Stomach (tissue), 9 donors: ENCODE measurements around the gene TKTL1. TPM values are rescaled to one million over a fixed set of nuclear protein-coding genes. Genes with fewer than 3 reads are reported as not detected.

Experiments used
- DNase-seq, 2 donors: peaks; one replicate each; pipeline versions ENCODE4 v3.0.0 to v3.0.0-alpha.2; 2013 to 2019
- H3K27ac ChIP-seq, 5 donors: fragments of 200-600 bp in 4 of 5; sonication (generic) in 4 of 5; one replicate each; pipeline ENCODE4 v1.5.1; 2013 to 2019; ENCODE audit warnings: mild to moderate bottlenecking in 1 of 5, moderate library complexity in 1 of 5
- H3K27me3 ChIP-seq, 3 donors: fragments of 200-600 bp; sonication (generic); one replicate each; pipeline ENCODE4 v1.5.1; 2017 to 2019; ENCODE audit warnings: mixed run types in 1 of 3
- H3K36me3 ChIP-seq, 4 donors: fragments of 200-600 bp; sonication (generic); 1 replicate in 3 of 4; 2 replicates in 1 of 4; pipeline ENCODE4 v1.5.1; 2016 to 2019
- H3K4me1 ChIP-seq, 4 donors: fragments of 200-600 bp; sonication (generic); one replicate each; pipeline ENCODE4 v1.5.1; 2016 to 2019
- H3K4me3 ChIP-seq, 4 donors: fragments of 200-600 bp; sonication (generic) in 3 of 4; one replicate each; pipeline ENCODE4 v1.5.1; 2016 to 2019; ENCODE audit warnings: mild to moderate bottlenecking in 1 of 4
- H3K9me3 ChIP-seq, 4 donors: fragments of 200-600 bp; sonication (generic); one replicate each; pipeline ENCODE4 v1.5.1; 2016 to 2019
- CTCF ChIP-seq, 7 experiments: fragments of 450-650 bp in 4 of 7; fragments of 200-600 bp in 3 of 7; sonication (generic) in 3 of 7; IDR thresholded peaks; one replicate each; pipeline ENCODE4 v1.5.1; 2016 to 2019; ENCODE audit warnings: antibody characterized with exemption in 7 of 7, control low read depth in 2 of 7, mild to moderate bottlenecking in 1 of 7
- EP300 ChIP-seq: sonication (generic); formaldehyde crosslinking; IDR thresholded peaks from one replicate; pipeline ENCODE4 v1.6.1; 2017; ENCODE audit warnings: antibody characterized with exemption
- POLR2A ChIP-seq, 4 donors: fragments of 450-650 bp; IDR thresholded peaks; one replicate each; pipeline ENCODE4 v1.6.1; 2016; ENCODE audit warnings: antibody characterized with exemption in 4 of 4, control low read depth in 2 of 4, mild to moderate bottlenecking in 1 of 4, moderate library complexity in 1 of 4
- POLR2AphosphoS5 ChIP-seq, 3 donors: sonication (generic); formaldehyde crosslinking; IDR thresholded peaks; one replicate each; pipeline ENCODE4 v1.6.1; 2016; ENCODE audit warnings: antibody characterized with exemption in 3 of 3
- WGBS, 5 donors: extraction: QIAGEN DNeasy Blood & Tissue Kit in 3 of 5; methylation state at CpG; one replicate each; pipeline versions ENCODE4 v1.1.5 to v1.1.7; 2013 to 2018; 5-methylcytosine and 5-hydroxymethylcytosine counted together
- intact Hi-C: fragments of 100-400 bp; cut with DNase I; formaldehyde crosslinking; loops from one replicate; pipeline ENCODE4 v1.15.1; 2023; ENCODE audit warnings: low total_unique reads
- polyA plus RNA-seq, 3 donors: library from polyadenylated mRNA; stranded (reverse); fragments of 200-250 nt; gene quantifications; one replicate each; pipeline ENCODE4 v1.2.3, GENCODE V29; 2013
- total RNA-seq, 5 donors: library from RNA; depleted of rRNA; stranded (reverse); fragments of >200 nt; gene quantifications; one replicate each; pipeline versions ENCODE4 v1.1.0 to v1.2.3, GENCODE V29; 2014 to 2016
- donor health status: healthy with polysubstance abuse.
- donor health status: Bipolar disorder and iron deficiency.
- donor health status: healthy.

Gene TKTL1
- total and polyA plus RNA-seq, 8 donors: not detected

- no peaks in the 10 kb centered on the region for H3K4me1 ChIP-seq
- intact Hi-C loops: no loop called here
- H3K27ac ChIP-seq: peak overlapping the region in 2 of 5 donors; percentile 43 to 49
- H3K27me3 ChIP-seq: no peaks in the 10 kb centered on the region
- no peaks in the 10 kb centered on the region for H3K9me3 ChIP-seq
- TF ChIP-seq CTCF (IDR thresholded peaks at IDR 0.05) (no peak), POLR2A (IDR thresholded peaks at IDR 0.05) (no peak), EP300 (no peak), POLR2AphosphoS5 (IDR thresholded peaks at IDR 0.05) (no peak)
- no peak for DNase-seq
- H3K4me3 ChIP-seq: no peak overlapping the region
- WGBS, 5 donors: 74 to 94% (median 87%) methylated on average over 18 to 34 of the region's 34 CpGs
- H3K36me3 ChIP-seq: peaks cover 56 to 97% (median 91%) of the 10 kb centered on the region in 4 donors
These were observed 64.6 kb downstream of the TKTL1 start for GRCh38 chrX:154360155-154360713.

DNA sequence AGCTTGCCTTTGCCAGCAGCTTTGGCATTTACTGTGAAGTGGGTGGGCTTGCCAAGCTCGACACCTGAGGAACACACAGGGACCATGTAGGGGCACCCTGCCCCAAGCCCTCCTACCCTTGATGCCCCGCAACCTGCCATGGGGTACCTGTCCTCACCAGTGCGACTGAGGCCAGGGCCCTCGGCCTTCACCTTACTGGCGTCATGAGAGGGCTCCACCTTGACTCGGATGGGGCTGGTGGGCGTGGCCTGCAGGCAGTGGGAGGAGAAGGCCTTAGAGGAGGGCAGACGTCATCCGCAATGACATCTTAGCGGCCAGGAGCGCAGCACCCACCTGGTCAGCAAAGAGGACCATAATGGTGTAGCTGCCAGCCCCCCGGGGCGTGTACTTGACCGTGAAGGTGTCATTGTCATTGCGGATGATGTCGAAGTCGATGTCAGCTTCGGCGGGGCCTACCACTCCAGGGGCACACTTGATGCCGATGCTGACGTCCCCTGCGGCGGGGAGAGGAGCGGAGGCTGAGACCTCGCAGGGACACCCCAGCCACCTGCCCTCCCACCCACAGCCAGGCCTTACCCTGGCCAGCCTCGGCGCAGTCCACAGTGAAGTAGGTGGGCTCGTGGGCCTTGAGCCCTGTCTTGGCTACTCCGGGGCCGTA is 66.6 kb downstream of the TKTL1 start:
- intact Hi-C loops: no loop called here
- no peak for DNase-seq
- Histone ChIP-seq H3K4me3 (no peak overlapping the region), H3K36me3 (peaks cover 63 to 97% (median 91%) of the 10 kb centered on the region in 4 donors), H3K27me3 (no peaks in the 10 kb centered on the region), H3K9me3 (no peaks in the 10 kb centered on the region), H3K4me1 (peaks cover 0 to 16% (median under 1%) of the 10 kb centered on the region in 4 donors), H3K27ac (peak overlapping the region in 3 of 5 donors; percentile 29 to 97 (median 55))
- no peak for TF ChIP-seq POLR2A (IDR thresholded peaks at IDR 0.05)
- TF ChIP-seq CTCF (IDR thresholded peaks at IDR 0.05): no peak
- TF ChIP-seq POLR2AphosphoS5 (IDR thresholded peaks at IDR 0.05): no peak
- no peak for TF ChIP-seq EP300
- WGBS, 5 donors: 86 to 93% (median 89%) methylated on average over 18 to 30 of the region's 30 CpGs

DNA sequence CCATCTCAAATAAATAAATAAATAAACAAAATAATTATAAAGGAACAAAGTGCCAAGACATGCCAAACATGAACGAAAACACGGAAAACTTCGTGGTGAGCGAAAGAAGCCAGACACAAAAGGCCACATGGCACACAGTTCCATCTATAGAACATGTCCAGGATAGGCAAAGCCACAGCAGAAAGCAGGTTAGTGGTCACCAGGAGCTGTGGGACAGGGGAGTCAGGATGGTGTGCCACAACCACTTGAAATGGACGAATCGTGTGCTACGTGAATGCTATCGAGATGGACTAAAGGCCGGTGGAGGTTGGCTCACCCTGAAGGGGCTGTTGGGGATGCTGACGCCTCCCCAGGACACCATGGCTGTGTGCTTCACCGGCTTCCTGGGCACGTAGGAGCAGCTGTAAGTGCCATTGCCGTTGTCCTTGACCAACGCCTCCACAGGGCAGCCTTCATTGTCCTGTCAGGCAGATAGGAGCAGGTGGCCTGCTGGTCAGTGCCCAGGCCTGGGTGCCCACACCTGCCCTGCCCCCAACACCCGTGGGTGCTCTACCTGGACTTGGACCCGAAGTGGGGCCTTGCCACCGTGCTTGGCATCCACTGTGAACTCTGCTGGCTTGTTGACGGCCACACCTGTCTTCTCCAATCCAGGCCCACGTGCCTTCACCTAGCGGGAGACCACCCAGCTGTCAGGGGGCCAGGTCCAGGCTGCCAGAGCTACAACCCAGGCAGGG is 68.3 kb downstream of the TKTL1 start:
- no peak for TF ChIP-seq CTCF (IDR thresholded peaks at IDR 0.05)
- no peak for TF ChIP-seq POLR2AphosphoS5 (IDR thresholded peaks at IDR 0.05)
- TF ChIP-seq POLR2A (IDR thresholded peaks at IDR 0.05): no peak
- no peak for TF ChIP-seq EP300
- H3K4me1 ChIP-seq: peaks cover 0 to 33% (median 12%) of the 10 kb centered on the region in 4 donors
- no peak overlapping the region for H3K4me3 ChIP-seq
- intact Hi-C loops: no loop called here
- H3K27ac ChIP-seq: peak overlapping the region in 2 of 5 donors; percentile 90 to 97
- no peaks in the 10 kb centered on the region for H3K27me3 ChIP-seq
- peaks cover 58 to 87% (median 81%) of the 10 kb centered on the region in 4 donors for H3K36me3 ChIP-seq
- no peaks in the 10 kb centered on the region for H3K9me3 ChIP-seq
- no peak for DNase-seq
- WGBS, 5 donors: 81 to 87% (median 86%) methylated on average over 8 to 20 of the region's 20 CpGs

DNA sequence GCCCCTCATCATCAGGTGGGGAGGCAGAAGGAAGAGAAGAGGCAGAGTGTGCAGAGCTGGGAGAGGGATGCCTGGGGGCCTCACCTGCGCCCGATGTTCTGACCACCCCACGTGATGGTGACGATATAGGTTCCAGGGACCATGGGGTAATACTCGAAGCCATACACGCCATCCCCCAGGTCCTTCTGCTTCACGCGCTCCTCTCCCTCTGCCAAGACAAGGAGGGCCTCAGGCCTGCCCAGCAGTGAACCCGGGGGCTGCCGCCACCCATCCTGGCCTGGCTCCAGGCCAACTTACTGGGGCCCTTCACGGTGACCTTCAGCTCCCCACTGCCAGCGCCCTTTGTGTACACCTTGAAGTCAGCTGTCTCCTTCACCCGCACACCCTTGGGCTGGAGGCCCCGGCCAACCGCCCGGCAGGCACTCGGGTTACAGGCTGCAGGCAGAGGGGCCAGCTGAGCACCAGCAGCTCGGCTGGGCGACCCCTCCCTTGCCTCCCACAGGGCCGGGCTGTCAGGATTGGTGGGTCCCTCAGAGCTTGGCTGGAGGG is 69.5 kb downstream of the TKTL1 start:
- peak in 1 of 2 donors; percentile 55 for DNase-seq
- intact Hi-C loops: no loop called here
- no peak overlapping the region for H3K4me3 ChIP-seq
- peaks cover 46 to 75% (median 68%) of the 10 kb centered on the region in 4 donors for H3K36me3 ChIP-seq
- H3K4me1 ChIP-seq: peaks cover 0 to 38% (median 14%) of the 10 kb centered on the region in 4 donors
- no peak for TF ChIP-seq POLR2A (IDR thresholded peaks at IDR 0.05)
- TF ChIP-seq EP300: no peak
- no peak for TF ChIP-seq CTCF (IDR thresholded peaks at IDR 0.05)
- TF ChIP-seq POLR2AphosphoS5 (IDR thresholded peaks at IDR 0.05): no peak
- H3K9me3 ChIP-seq: no peaks in the 10 kb centered on the region
- 57 to 77% (median 75%) methylated on average over 7 to 20 of the region's 20 CpGs for WGBS, 5 donors
- no peaks in the 10 kb centered on the region for H3K27me3 ChIP-seq
- H3K27ac ChIP-seq: peak overlapping the region in 3 of 5 donors; percentile 90 to 98 (median 97)
